Activated T-helper 9 cell treated with anti-CD3 and anti-CD28 coated beads, Interleukin-2, amount 50 U/mL, for 16 hours (primary cell): Measurements from ENCODE around the gene PHOSPHO1.

Experiments
- DNase-seq: peaks from one replicate; pipeline ENCODE4 v3.0.0-alpha.2; 2020; ENCODE audit warnings: low read depth

Gene PHOSPHO1

DNA sequence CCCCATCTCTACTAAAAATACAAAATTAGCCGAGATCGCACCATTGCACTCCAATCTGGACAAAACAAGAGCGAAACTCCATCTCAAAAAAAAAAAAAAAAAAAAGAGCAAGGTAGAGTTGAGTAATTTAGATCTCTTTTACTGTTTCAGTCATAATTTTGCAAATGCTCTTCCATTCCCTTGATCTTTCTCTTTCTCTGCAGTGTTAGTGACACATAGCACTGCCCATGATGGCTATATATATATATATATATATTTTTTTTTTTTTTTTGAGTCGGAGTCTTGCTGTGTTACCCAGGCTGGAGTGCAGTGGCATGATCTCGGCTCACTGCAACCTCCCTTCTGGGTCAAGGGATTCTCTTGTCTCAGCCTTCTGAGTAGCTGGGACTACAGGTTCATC, 12.2 kb upstream of the PHOSPHO1 start:
- DNase-seq: no peak

- DNase-seq: no peak
These were observed 11.3 kb upstream of the PHOSPHO1 start for GRCh38 chr17:49241692-49242397.

DNA sequence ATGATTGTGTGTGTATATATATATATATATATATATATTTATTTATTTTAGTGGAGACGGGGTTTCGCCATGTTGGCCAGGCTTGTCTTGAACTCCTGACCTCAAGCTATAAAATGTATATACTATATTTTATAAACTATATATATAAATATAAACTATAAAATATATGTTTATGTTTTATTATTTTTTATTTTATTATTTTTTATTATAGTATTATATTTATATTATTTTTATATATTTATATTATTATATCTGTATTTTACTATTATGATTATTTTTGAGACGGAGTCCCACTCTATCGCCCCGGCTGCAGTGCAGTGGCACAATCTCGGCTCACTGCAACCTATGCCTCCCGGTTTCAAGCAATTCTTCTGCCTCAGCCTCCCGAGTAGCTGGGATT, 10.5 kb upstream of the PHOSPHO1 start:
- no peak for DNase-seq

DNA sequence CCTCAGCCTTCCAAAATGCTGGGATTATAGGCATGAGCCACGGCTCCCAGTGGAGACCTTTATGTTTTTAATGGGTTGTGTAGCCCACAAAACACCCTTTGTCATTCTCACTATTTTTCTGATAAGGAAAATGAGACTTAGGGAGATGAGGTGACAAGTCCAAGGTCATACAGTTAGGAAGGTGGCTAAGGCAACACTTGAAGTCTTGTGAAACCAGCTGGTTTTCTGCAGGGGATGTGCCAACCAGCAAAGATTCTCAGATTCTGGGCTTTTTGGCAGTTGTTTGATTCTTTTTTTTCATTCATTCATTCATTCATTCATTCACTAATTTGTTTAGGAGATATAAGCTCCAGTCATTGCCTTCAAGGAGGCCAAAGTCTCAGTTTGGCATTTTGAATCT, 10.0 kb upstream of the PHOSPHO1 start:
- no peak for DNase-seq

DNA sequence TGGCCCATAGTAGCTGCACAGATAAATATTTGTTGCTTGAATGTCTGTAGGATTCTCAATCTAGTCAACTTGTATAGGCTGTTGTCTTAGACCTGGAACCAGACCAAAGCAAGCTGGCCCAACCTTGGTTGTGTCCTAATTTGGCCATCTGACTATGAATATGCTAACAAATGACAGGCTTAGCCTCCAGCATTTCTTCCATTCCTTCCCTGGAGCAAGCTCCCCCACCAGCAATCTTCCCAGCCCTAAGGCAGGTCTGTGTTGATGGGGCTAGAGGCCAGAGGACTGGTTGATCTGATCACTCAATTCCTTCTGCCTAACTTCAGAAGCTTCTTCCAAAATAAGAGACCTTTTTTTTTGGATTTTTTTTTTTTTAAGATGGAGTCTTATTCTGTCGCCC, 9.4 kb upstream of the PHOSPHO1 start:
- no peak for DNase-seq

- DNase-seq: no peak
These were observed 5.3 kb upstream of the PHOSPHO1 start for GRCh38 chr17:49235896-49236295.

DNA sequence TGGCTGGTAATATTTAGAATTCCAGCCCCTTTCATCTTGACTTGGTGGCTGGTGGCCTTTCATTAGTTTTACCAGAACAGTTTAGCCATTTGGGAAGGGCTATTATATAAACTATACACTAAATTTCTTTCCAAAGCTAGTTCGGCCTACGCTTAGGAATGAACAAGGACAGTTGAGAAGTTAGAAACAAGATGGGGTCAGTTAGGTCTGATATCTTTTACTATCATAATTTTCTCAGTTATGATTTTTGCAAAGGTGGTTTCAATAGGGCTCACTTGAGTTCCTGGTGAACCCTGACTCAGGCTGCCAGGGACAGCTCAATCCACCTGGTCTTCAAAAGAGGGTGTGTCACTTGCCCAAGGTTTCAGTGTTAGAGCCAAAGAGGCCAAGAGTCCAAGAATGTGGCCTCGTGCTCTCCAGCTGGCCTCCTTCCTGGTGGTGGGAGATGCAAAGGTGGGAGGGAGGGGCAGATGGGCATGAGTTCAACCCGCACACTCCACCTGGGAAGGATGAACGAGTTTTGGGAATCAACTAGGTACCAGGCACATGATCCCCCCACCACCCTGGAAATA, 4.0 kb upstream of the PHOSPHO1 start:
- no peak for DNase-seq

DNA sequence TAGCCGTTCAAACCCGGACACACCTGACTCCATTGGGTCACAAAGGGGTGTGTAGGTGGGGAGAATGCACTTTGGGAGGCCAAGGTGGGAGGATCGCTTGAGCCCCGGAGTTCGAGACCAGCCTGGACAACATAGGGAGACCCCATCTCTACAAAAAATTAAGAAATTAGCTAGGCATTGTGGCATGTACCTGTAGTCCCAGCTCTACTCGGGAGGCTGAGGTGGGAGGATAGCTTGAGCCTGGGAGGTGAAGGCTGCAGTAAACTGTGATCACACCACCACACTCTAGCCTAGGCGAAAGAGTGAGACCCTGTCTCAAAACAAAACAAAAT, 942 bp upstream of the PHOSPHO1 start:
- DNase-seq: no peak

- no peak for DNase-seq
These were observed 584 bp downstream of the PHOSPHO1 start for GRCh38 chr17:49229805-49230600.

DNA sequence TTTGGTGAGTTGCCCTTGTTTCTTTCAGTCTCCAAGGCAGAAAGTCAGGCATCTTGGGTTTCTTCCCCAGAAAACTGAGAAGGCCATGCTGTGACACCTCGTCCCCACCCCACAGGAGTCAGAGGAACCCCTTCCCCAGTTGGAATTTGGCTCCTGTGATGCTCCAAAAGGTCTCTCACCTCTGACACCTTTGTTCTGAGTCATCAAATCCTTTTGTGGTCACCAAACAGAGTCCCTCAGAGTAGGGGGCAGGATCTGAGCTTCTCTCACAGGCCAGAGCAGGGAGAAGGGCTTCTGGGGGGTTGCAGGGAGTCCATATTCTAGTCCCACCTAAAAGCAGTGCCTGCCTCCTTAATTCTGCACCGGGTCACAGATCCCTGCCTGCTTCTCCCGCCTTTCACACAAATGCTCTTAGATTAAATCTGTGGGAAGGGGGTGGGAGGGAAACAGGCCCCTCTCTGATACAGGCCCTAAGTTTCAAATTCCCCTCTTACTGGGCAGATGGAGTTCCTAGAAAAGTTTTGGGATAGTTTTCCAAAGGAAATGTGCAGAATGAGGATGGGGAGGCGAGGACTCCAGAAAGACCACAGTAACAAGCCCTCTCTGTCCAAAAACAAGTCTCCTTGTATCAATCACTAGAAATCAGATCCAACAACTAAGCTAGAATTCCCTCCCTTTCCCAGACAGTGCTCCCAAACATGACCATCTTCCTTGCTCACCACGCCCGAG, 1.3 kb downstream of the PHOSPHO1 start:
- no peak for DNase-seq

GRCh38 chr17:49227436-49228261, 2.9 kb downstream of the PHOSPHO1 start:
- DNase-seq: peak; percentile 67

DNA sequence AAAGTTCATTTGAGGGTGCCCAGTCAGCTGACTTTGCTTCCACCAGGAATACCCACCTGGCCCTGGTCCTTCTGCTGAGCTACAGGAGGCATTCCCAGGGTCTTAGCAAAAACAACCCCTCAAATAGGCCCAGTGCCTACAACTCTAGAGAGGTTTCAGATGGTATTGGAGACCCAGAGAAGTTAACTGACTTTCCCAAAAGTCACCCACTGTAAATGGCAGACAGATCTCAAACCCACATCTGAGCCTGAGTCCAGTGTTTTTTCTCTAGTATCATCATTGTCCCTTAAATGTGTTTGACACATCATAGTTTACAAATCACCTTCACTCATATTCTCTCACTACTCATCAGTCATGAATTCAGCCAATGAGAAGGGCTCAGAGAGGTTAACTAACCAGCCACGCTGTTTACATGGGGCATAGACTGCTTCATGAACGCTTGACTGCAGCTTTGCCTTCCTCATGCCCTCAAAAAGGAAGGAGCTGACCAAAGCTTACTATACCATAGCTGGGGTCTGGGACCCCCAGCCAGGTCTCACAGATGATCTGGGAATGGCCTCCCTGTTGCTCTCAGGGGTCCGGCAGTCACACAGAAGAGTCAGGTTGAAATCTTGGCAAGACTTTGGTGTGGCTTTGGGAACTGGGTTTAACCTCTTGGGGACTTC, 3.7 kb downstream of the PHOSPHO1 start:
- no peak for DNase-seq

DNA sequence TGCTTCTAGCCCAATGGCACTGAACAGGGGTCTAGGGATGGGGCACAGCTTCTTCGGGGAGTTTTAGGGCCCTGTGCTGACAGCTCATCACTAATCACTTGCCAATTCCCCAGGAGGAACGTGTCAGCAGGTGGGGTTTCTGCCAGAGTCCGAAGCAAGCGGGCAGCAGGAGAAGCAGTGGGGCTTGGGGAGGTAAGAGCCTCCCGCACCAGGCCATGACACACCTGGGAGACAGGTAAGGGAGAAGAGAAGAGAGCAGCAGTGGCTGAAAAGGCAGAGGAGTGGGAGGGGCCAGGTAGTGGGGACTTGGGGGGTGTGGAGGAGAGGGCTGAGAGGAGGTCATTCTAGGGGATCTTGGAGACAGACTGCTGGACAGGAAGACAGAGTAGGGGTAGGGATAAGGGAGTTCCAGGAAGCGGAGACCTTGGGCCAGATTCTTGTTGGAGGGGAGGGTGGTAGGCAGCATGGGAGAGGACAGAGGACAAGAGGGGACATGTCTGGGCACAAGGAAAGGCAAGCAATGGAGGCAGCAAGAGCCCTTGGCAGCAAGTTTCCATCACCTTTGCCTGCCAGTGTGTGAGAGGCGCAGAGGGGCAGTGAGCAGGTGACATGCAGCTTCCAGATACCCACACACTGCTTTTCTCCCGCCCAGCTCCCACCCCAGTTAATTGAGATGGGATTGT, 4.9 kb downstream of the PHOSPHO1 start:
- no peak for DNase-seq

- DNase-seq: no peak
These were observed 5.6 kb downstream of the PHOSPHO1 start for GRCh38 chr17:49224997-49225337.

DNA sequence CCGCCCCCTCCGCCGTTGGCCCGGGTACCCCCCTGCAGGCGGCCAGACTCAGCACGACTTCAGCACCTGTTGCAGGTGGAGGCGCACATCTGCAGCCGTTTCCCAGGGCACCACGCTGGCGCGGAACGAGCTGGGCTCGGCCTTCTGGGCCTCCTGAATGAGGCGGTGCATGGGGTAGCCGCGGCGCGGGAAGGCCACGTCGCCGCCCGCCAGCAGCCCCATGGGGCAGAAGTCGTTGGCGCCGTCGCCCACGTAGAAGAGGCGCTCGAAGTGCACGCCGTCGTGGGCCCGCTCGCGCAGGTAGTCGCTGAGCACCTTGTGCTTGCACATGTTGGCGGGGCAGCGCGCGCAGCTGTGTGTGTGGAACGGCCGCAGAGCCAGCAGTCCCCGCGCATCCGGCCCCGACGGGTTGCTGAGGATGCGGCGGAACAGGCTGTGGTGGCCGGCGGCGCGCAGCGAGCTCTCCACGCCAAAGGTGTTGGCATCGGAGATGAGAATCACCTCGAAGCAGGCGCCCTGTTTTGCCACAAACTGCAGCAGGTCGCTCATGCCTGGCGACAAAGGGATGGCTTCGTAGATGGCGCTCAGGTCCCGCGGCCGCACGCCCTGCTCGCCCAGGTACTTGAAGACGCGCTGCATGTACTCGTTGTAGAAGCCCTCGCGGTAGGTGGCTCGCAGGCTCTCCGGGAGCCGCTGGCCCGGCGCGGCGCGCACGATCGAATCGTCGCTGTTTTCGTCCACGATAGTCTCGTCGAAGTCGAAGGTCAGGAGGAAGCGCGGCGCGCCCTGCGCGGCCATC, 6.2 kb downstream of the PHOSPHO1 start:
- DNase-seq: no peak

- peak; percentile 58 for DNase-seq
These were observed 6.9 kb downstream of the PHOSPHO1 start for GRCh38 chr17:49223517-49224197.

DNA sequence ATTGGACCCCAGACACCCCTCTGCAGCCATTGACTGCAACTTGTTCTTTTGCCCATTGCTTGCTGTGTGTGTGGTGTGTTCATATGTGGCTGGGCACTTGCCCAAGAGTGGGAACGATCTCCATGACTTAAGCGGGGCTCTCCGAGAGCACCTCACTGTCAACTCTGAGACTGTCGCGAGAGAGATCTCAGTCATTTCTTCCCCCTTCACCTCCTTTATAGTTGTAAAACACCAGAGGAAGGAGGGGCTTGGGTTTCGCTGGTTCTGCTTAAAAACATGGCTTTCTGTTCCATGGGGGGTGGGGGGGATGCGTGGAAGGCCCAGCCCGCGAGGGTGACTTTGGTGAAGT, 7.4 kb downstream of the PHOSPHO1 start:
- no peak for DNase-seq

DNA sequence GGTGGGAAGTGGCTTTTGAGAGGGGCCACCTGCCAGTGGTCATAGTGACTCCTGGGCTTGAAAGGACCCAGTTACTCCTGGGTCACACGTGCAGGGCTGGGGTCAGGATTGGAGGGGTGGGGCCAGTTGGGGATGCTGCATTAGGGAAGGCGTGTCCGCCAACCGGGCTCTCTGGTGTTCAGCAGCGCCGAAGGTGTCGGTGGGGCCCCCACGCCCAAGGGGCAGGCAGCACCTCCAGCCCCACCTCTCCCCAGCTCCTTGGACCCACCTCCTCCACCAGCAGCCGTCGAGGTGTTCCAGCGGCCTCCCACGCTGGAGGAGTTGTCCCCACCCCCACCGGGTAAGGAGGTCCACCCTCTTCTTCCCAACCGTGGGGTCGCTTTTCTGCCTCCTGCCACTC, 10.6 kb downstream of the PHOSPHO1 start:
- no peak for DNase-seq
